Hematopoietic multipotent progenitor cell (in vitro differentiated cells): Measurements from ENCODE around the gene MYOT. TPM values are rescaled to one million over a fixed set of nuclear protein-coding genes. Genes with fewer than 3 reads are reported as not detected.
"Not testable (repeated sequence)": the region's sequence is repeated elsewhere in the genome, so short reads cannot be mapped to it uniquely, and the experiment has no call there.

Source experiments
- DNase-seq, 3 donors: peaks; one replicate each; pipeline ENCODE4 v3.0.0-alpha.2; 2011 to 2015; ENCODE audit warnings: low read depth in 2 of 3, low spot score in 2 of 3
- total RNA-seq: library from RNA; depleted of rRNA; stranded (reverse); fragments of >200 nt; gene quantifications from one replicate; pipeline ENCODE4 v1.2.3, GENCODE V29; 2012

MYOT gene
- total RNA-seq, 1 donor, result not detected

DNA sequence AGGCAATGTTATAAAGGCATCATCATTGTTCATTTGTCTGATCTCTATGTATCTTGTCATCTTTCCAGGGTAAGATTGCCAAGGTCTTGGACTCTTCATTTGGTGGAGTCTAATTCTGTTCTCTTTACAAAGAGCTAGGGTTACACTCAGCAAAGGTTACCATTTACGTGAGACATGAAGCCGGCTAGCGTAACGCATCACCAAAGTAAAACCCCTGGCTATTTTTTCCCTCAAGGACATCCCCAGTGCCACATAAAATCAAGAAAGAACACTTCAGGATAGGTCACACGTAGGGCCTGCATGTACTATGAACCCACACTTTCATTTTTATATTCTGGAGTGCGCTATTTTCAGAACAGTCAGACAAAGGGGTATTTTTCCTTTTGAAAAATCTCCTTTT is 20.0 kb upstream of the MYOT start:
- no peak for DNase-seq

DNA sequence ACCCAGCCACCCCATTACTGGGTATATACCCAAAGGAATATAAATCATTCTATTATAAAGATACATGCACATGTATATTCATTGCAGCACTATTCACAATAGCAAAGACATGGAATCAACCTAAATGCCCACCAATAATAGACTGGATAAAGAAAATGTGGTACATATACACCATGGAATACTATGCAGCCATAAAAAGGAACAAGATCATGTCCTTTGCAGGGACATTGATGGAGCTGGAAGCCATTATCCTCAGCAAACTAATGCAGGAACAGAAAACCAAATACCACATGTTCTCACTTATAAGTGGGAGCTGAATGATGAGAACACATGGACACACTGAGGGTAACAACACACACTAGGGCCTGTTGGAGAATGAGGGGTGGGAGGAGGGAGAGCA is 14.5 kb upstream of the MYOT start:
- not testable (repeated sequence) for DNase-seq

DNA sequence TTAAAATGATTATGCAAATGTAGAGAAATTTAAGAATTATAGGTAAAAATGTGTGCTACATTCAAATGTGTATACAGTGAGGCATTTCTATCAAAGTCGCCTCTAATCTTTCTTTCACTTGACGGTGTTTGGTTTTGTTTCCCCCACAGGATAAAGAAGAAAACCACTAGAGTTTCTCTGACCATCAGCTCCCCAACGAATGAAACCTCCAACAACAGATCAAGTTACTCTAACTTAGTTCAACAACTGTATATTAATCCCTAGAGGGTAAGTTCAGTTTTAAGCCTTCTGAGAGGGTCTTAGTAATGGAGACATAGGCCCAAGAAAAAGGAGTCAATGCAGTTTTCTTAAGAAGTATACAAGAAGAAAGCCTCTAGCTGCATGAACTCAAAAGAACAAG is 11.5 kb upstream of the MYOT start:
- no peak for DNase-seq

DNA sequence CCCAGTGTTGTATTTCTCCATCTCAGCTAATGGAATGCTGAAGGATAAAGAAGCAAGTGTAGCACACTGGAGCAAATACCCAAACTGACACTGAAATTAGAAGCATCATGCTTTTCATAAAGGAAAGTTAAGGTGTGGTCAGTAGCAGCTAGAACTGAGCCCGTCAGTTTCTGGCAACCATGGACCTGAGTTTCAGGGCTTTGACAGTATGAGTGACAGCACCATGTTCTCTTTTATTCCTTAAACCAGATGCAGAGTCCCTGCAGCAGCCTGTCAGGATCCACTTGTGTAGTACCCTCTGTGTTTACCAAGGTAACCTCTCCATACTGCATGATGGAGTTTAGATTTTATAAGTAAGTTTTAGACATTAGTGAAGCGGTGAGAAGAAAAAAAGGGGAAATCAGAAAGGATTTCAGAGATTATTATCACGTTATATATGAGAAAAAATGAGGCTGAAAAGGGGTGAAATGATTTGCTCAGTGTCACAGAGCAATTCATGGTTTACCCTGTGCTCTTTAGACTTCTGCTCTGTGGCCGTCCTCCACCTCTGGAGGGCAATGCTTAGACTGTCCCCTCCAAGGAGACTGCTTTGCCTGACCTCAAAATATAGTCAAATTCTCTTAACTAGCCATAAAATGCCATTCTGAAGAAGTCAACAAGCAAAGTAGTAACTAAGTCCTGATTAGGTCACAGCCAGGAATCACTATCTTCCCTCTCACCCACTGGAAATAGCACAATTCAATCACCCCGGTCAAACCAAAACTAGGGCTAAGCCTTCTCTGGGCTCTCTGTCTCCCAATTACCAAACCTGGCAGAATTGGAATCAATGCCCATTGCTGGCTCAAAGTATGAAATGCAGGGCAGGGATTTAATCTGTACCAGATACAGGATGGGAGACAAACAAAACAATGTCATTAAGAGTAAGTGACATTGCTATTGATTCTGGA is 10.5 kb upstream of the MYOT start:
- no peak for DNase-seq

DNA sequence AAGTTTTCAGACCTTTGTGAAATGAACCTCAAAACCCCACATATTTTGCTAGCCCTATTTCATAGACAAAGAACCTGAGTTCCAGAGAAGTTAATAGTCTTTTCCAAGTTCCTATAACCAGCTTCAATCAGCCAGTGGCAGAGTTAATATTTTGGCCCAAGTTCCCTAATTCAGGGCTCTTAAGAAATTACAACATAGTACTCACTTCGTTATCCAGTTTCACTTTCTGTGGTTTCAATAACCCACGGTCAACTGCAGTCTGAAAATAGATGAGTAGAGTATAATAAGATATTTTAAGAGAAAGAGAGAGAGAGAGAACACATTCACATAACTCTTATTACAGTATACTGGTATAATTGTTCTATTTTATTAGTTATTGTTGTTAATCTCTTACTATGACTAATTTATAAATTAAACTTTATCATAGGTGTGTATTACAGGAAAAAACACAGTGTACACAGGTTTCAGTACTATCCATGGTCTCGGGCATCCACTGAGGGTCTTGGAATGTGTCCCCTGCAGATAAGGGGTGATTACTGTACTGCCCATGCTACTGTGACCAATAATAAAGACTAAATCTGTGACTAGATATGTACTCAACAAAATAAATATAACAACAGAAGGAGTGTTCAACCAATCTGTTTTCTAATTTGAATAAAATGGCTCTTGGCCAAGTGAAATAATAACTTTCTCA is 9.3 kb upstream of the MYOT start:
- DNase-seq, result peak in 2 of 3 donors; percentile 13 to 56

DNA sequence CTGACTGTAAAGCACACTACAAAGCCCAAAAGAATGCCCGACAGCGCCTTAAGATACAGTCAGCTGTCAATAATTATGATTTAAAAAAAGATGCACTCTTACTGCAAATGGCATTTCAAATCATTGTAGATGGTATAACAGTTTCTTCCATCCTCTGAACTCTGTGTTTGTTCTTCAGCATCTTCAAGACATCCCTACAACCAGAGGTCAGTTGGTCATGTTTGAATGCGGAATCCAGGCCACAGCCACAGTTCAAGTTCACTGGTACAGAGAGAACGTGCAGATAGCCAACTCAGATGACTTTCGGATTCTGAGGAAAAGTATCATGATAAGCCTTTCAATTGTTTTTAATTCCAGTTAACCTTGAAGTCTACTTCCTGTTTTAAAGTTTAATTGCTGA is 8.7 kb upstream of the MYOT start:
- DNase-seq, result no peak

DNA sequence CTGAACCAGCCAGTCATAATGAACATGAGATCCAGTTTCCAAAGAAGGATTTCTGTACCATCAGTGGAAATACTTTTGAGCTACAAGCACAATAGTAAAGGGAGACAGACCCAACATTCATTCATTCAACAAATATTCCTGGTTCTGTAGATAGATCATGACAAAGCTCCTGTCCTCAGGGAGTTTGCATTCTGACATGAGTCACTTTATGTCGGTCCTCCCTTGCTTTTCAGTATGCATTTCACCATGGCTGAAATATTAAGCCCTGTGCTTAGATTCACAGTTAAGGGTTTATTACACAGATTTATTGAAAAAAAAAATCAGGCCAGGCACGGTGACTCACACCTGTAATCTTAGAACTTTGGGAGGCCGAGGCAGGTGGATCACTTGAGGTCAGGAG is 5.4 kb upstream of the MYOT start:
- no peak for DNase-seq

DNA sequence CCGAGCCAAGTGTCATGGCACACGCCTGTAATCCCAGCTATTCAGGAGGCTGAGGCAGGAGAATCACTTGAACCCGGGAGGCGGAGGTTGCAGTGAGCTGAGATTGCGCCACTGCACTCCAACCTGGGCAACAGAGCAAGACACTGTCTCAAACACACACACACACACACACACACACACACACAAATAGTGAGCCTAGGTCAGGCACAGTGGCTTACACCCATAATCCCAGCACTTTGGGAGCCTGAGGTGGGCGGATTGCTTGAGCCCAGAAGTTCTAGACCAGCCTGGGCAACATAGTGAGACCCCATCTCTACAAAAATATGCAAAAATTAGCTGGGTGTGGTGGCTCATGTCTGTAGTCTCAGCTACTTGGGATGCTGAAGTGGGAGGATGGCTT is 4.0 kb upstream of the MYOT start:
- not testable (repeated sequence) for DNase-seq

DNA sequence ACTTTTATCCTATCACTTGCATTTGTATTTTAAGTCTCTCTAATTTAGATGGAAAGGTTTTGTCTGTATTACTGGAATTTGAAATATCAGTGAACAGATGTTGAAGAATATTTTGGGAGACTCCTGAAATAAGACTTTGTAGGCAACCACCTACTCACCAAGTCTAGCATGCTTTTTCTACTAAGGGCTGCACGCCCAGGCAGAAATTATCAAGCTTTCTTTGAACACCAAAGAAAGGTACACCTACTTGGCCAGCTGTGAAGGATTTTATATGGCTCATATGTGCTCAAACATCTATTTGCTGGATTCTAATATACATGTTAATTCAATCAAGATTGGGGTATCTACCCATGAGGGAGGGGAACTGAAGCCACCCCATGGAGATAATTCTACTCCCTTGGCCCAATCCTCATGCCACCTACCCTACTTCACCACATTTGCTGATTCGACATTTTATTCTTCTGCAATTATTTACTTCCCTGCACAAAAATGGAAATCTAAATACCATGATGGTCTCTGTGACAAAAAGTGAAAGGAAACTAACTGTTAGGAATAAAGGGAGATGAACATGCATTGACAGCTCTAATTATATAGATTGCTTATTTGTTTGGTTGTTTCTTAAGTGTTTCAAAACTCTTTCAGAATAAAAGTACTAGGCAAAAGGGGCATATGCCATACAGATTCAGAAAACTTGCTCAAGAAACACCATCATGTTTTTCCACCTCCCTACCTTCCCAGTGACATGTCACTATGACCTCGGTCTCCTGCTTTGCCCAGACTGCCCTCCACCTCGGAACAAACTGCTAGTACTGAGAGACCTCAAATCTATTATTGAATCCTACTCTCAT is 895 bp upstream of the MYOT start:
- no peak for DNase-seq

DNA sequence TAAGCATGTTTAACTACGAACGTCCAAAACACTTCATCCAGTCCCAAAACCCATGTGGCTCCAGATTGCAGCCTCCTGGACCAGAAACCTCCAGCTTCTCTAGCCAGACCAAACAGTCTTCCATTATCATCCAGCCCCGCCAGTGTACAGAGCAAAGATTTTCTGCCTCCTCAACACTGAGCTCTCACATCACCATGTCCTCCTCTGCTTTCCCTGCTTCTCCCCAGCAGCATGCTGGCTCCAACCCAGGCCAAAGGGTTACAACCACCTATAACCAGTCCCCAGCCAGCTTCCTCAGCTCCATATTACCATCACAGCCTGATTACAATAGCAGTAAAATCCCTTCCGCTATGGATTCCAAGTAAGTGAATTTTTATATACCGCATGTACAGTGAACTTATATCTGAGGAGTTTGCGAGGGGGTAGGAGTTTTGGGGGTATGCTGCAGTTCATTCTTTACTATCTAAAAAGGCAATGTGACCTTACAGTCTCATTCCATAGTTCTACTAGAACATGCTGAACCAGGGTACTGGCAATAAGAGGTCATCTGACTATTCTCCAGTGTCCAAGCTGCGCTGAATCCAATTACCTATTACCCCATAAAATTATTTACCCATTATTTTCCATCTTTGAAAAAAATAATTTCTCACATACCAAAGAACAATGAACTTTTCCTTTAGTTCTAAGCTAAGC is 3.1 kb downstream of the MYOT start:
- no peak for DNase-seq

DNA sequence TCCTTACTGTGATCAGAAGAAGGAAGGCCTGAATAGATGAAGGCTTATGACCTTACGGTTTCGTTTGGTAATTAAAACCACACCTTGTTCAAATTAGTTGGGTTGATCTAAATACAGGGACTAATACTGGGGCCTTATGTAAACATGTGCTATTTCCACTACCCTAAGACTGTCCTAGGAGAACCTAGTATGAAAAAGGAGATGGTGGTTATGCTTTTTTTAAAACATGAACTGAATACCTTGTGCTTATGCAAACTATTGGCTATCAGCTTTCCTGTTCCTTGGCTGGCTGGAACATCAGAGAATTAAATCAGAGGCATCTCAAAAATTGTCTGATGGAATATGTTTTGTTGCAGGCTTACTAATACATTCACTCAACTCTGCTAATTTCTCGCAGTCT is 3.9 kb downstream of the MYOT start:
- no peak for DNase-seq

DNA sequence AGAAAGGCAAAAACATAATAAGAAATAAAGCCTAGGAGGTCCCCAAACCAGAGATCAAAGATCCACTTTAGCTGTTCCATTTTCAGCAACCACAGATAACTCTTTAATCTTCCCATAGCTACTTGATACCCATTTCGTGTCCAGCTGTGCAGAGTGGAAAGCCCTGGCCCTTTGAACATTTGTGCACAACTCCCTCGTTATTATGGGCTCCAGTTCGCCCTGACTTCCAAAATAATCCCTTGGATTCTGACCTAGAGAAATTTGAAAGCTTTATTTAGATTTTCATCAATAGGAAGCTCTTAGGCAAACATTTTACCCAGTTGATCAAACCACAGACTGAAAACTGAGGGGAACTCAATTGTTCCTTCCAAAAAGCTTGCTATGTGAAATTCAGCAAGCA is 4.8 kb downstream of the MYOT start:
- no peak for DNase-seq

DNA sequence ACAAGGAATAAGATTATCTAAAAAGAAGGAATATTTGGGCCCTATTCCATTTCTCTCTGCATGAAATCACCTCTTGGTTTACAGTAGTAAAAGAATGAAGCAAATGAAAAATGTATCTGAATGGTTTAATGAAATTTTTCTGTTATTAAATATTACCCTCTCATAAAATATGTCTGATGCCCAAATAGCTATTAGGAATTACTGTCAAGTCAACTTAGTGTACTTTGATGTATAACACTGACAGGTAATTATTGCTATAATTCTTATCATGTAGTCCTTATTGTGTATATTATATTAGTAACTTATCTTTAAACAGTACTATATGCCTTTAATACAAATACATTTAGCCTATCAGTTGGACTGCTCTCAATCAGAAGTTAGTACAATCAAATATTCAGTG is 8.4 kb downstream of the MYOT start:
- no peak for DNase-seq

DNA sequence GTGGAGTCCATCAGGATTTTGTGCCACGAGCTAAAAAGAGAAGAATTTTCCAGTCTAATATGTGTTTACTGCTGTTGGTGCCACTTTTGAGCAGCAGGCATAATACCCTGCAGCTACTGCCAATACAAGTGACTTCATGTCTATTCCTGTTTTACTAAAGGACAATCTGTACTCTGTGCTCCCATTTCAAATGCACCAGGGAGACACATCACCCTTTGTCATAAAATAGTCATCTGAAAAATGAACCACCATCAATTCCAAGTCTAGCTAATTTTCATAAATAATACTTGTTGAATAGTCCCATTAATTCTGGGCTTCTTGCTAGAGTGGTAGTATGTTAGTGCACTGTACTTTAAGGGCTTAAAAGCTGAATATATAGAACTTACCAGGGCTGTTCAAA is 12.7 kb downstream of the MYOT start:
- no peak for DNase-seq

DNA sequence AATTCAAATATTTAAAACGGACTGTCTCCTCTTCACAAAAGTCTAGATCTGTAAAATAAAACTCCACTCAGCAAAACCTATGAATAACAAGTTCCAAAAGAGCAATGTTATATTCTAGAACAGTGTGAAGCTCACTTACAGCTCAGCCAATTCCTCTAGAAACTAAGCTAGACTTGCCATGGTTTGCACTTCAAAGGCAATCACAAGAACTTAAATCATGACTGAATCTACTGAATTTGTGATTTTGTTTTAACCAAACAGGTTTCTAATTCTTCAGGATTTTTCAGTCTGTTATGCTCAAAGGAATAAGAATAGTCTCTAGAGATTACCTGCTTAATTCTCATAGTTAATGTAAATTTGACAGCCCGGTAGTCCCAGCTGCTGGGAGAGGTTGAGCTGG is 20.2 kb downstream of the MYOT start:
- DNase-seq, result no peak

DNA sequence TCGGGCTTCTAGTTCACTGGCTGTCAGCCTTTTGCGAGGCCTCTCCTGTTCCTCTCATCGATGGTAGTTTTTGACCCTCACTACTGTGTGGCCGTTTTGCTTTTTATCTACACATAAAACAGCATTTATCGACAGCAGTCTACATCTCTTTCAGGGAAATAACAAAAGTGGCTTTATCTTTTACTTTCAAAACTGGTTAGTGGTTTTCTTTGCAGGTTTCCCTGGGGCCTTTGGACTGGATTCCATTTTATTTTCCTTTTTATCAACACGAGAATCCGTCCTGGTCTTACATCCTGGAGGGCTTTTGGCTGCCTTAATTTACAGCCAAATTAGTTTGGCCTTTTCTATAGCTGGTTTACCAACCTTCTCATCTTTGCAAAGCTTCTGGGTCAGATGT is 20.8 kb downstream of the MYOT start:
- DNase-seq, result peak in 1 of 3 donors; percentile 29

DNA sequence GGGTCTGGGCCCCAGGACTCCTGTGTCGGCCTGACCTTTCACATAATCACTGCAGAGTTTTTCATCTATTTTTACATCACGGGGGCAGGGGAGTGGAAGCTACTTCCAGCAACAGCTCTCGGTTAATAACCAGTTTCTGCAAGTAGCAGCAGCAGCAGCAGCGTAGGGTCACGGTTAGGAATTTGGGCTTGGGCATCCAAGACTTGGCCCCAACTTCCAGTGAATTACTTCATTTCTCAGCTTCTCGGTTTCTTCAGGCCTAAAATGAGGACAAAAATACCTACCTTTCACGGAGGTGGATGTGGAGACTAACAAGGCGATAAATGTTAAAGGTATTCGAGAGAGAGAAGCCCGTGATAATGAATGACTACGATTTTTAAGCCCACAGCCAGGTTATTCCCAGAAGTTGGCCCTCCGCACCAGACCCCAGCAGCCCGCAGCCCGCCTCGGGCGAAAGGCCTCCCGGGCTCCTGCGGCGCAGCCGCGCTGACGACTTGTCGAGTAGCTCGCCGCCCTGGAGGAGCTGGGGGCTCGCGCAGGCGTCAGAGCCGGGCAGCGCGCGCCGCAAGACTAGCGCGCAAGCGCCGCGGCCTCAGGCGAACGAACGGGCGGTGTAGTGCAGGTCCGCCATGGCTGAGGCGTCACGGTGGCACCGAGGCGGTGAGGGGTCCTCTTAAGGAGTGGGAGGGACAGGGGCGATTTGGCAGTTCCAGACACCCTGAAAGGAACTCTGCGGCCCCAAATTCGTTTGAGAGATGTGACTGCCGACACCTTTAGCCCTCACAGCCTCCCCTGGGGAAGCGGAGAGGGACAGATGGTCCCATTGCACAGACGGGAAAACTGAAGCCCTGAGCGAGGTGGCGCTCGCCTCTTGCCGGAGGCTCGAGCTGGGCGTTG is 21.5 kb downstream of the MYOT start, which contains the start of gene PKD2L2:
Gene PKD2L2, plus strand, starts transcription at position 595 of the 897 bp plus-strand sequence. Its CDS starts 35 bp downstream, at position 630.
- peak; percentile 58 to 91 (median 90) for DNase-seq

DNA sequence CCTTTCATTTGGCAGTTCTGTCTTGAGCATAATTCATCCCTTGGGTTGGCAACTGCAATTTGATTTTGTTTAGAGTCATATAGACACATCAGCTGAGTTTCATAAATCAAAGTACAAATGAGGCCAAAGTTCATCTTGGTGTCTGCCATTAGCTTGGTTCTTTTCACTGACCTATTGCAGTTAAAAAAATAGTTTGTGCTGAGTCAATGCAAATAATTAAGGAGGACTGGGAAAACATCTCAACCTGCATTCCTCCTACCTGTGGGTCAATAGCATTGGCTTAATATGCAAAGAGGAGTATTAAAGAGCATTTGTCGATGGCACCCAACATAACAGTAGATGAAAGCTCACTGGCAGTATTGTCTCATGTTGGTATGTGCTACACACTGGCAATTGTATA is 23.2 kb downstream of the MYOT start:
- no peak for DNase-seq

DNA sequence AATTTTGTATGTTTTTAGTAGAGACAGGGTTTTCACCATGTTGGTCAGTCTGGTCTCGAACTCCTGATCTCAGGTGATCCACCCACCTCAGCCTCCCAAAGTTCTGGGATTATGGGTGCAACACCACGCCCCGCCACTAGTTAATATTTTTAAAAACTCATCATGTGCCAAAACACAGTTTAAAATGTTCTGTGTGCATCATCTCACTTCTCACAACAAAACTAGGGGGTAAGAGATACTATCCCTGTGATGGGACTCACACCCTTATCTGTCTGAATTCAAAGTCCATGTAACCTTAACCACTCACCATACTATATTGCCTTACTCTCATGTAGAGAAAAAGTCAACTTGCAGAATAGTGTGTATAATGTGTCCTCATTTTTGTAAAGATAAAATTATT is 24.2 kb downstream of the MYOT start:
- peak in 1 of 3 donors; percentile 16 for DNase-seq
